ENCODE results near the gene OSTC. TPM values are rescaled to one million over a fixed set of nuclear protein-coding genes. Genes with fewer than 3 reads are reported as not detected.

Gene OSTC
- total and polyA plus RNA-seq, 7 experiments from 2014 or later = 31.8 to 119 (median 58.9) TPM

DNA sequence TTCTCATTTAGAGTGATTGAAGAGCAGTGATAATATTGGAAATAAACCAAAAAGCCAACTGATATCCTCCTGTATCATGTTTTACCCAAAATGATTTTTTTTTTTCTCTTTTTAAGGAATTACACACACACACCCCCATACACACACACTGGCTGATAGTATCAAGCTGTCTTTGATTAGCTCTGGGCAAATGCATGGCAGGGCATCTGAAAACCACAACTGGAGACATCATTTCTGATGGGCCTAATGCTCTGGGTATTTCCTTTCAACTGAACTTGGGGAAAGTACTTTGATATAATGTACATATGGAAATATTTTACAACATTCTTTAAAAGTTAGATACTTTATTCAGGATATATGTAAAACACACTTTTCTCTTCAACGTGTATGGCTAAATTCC lies 14.2 kb upstream of the OSTC start:
- peaks cover 10 to 31% (median 16%) of the 10 kb centered on the region in 5 donors for H3K36me3 Mint-ChIP-seq
- intact Hi-C loops (cut with micrococcal nuclease) = no loop called here
- Histone ChIP-seq H3K4me1 (ENCODE audit: control insufficient read depth in 2 of 2, insufficient read depth in 2 of 2, low read length in 2 of 2) (no peaks in the 10 kb centered on the region), H3K4me3 (ENCODE audit: low read length) (no peak overlapping the region), H3K36me3 (ENCODE audit: control insufficient read depth in 2 of 3, insufficient read depth in 3 of 3, low read length in 3 of 3) (peaks cover 4 to 44% (median 10%) of the 10 kb centered on the region in 3 experiments), H3K27me3 (ENCODE audit: control insufficient read depth in 2 of 2, insufficient read depth in 2 of 2, low read length in 2 of 2) (no peaks in the 10 kb centered on the region), H3K9me3 (ENCODE audit: control insufficient read depth in 2 of 3, low read length in 3 of 3) (no peaks in the 10 kb centered on the region), H3K27ac (ENCODE audit: low read depth, low read length) (no peak overlapping the region)
- H3K9me3 Mint-ChIP-seq = no peaks in the 10 kb centered on the region
- ATAC-seq = no peak
- peak overlapping the region in 3 of 9 donors; percentile 3 to 23 (median 12) for H3K27ac Mint-ChIP-seq
- H3K4me3 Mint-ChIP-seq = no peak overlapping the region
- ChIA-PET POLR2A (interaction anchor here (0.6 to 1.2 kb wide), 2 partner anchors 14 to 16 kb away, joined by 3 to 8 read pairs; partner anchors contain the start of gene RPL34), CTCF (interaction anchor here (0.6 to 0.7 kb wide), 2 partner anchors 59 to 679 kb away, joined by 3 to 4 read pairs; no protein-coding TSS in a partner anchor)
- no peaks in the 10 kb centered on the region for H3K27me3 Mint-ChIP-seq
- DNase-seq = no peak
- H3K4me1 Mint-ChIP-seq = peaks cover 0 to 9% (median 0%) of the 10 kb centered on the region in 7 donors

DNA sequence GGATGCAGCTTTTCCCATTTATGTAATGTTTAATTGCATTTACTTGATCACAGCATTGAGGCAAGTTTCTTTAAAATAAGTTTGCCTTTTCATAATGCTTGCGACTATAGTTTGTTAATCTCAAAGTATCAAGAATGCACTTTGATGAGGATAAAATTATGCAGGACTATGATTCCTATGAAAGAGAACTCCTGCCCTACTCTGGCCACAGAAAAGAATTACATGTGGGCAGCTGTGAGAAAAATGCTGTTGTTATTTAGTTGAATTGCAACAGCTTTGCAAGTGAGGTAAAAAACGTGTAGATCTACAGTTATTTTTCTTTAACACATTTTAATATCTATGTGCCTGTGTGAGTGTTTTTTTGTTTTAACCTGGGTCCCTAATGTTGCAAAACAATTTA lies 12.5 kb upstream of the OSTC start:
- Histone ChIP-seq H3K27me3 (ENCODE audit: control insufficient read depth in 2 of 2, insufficient read depth in 2 of 2, low read length in 2 of 2) (no peaks in the 10 kb centered on the region), H3K9me3 (ENCODE audit: control insufficient read depth in 2 of 3, low read length in 3 of 3) (no peaks in the 10 kb centered on the region), H3K4me1 (ENCODE audit: control insufficient read depth in 2 of 2, insufficient read depth in 2 of 2, low read length in 2 of 2) (no peaks in the 10 kb centered on the region), H3K36me3 (ENCODE audit: control insufficient read depth in 2 of 3, insufficient read depth in 3 of 3, low read length in 3 of 3) (peaks cover 0 to 31% (median 4%) of the 10 kb centered on the region in 3 experiments), H3K4me3 (ENCODE audit: low read length) (no peak overlapping the region), H3K27ac (ENCODE audit: low read depth, low read length) (no peak overlapping the region)
- DNase-seq (no peak), ATAC-seq (no peak)
- Mint-ChIP-seq H3K36me3 (peaks cover 4 to 27% (median 11%) of the 10 kb centered on the region in 5 donors), H3K27ac (no peak overlapping the region), H3K4me3 (no peak overlapping the region), H3K27me3 (no peaks in the 10 kb centered on the region), H3K4me1 (peaks cover 0 to 9% (median 6%) of the 10 kb centered on the region in 7 donors), H3K9me3 (no peaks in the 10 kb centered on the region)
- intact Hi-C loops (cut with micrococcal nuclease) = loop anchor here in 1 of 2 donors (1.0 kb wide), 1 partner anchor 620 kb away; no protein-coding TSS in a partner anchor
- ChIA-PET CTCF (interaction anchor here (0.6 to 0.9 kb wide), 2 partner anchors 209 to 619 kb away, joined by 3 read pairs; no protein-coding TSS in a partner anchor), POLR2A (interaction anchor here (0.6 kb wide), 1 partner anchor 729 kb away, joined by 3 read pairs; no protein-coding TSS in a partner anchor)

DNA sequence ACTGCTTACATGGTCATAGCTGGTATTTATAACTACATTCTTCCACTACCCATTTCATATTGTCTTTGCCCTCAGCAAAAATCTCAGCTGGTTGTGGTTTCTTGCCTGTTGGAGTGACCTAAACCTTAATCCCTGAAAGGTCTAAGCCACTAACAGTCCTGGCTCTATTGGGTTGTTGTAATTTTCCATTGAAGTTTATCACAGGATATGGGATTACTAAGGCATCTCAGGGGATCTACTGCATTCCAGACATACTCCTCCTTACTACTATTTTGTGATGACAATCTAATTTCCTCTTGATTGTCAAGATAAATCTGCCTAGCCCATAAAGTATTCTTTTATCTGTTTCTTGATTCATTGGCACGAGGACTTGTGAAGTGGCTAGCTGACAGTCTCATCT lies 6.2 kb upstream of the OSTC start:
- H3K27ac Mint-ChIP-seq = no peak overlapping the region
- no peaks in the 10 kb centered on the region for H3K27me3 Mint-ChIP-seq

DNA sequence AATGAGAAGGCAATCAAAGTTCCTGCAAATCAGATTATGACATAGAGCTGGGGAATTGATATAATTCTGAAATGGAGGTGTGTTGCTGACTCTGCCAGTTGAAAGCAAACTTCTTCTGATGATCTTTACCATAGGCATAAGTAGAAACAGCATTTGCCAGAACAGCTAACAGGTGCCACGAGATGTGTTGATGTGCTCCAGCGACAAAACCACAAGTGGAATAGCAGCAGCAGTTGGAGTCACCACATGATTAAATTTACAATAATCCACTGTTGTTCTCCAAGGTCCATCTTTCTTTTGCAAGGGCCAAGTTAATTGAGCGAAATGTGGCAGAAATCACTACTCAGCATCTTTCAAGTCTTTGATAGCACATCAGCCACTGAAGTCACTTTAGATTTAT lies 3.7 kb upstream of the OSTC start:
- H3K4me3 Mint-ChIP-seq = no peak overlapping the region
- ChIA-PET CTCF (no interaction called here), POLR2A (interaction anchor here (1.4 kb wide), 1 partner anchor 26 kb away, joined by 3 read pairs; the partner anchor contains the start of gene RPL34)
- H3K9me3 ChIP-seq (ENCODE audit: control insufficient read depth in 2 of 3, low read length in 3 of 3) = no peaks in the 10 kb centered on the region
- H3K4me1 Mint-ChIP-seq = peaks cover 12 to 39% (median 29%) of the 10 kb centered on the region in 7 donors
- no peak overlapping the region for H3K4me3 ChIP-seq (ENCODE audit: low read length)
- ATAC-seq = no peak
- intact Hi-C loops (cut with micrococcal nuclease) = no loop called here
- no peaks in the 10 kb centered on the region for H3K27me3 ChIP-seq (ENCODE audit: control insufficient read depth in 2 of 2, insufficient read depth in 2 of 2, low read length in 2 of 2)
- peaks cover 5 to 8% of the 10 kb centered on the region in 2 donors for H3K4me1 ChIP-seq (ENCODE audit: control insufficient read depth in 2 of 2, insufficient read depth in 2 of 2, low read length in 2 of 2)
- no peak overlapping the region for H3K27ac ChIP-seq (ENCODE audit: low read depth, low read length)
- H3K36me3 Mint-ChIP-seq = peaks cover 0 to 14% (median 0%) of the 10 kb centered on the region in 5 donors
- H3K27me3 Mint-ChIP-seq = no peaks in the 10 kb centered on the region
- H3K9me3 Mint-ChIP-seq = no peaks in the 10 kb centered on the region
- no peak overlapping the region for H3K27ac Mint-ChIP-seq
- peaks cover 0 to 3% (median 0%) of the 10 kb centered on the region in 3 experiments for H3K36me3 ChIP-seq (ENCODE audit: control insufficient read depth in 2 of 3, insufficient read depth in 3 of 3, low read length in 3 of 3)
- DNase-seq = no peak

More for the DNA sequence above, 6.2 kb upstream of the OSTC start:
- peaks cover 5 to 20% (median 16%) of the 10 kb centered on the region in 7 donors for H3K4me1 Mint-ChIP-seq
- CTCF ChIA-PET = interaction anchor here (0.9 kb wide), 1 partner anchor 19 kb away, joined by 3 read pairs; no protein-coding TSS in a partner anchor
- H3K4me3 Mint-ChIP-seq = no peak overlapping the region
- Histone ChIP-seq H3K36me3 (ENCODE audit: control insufficient read depth in 2 of 3, insufficient read depth in 3 of 3, low read length in 3 of 3) (no peaks in the 10 kb centered on the region), H3K27ac (ENCODE audit: low read depth, low read length) (no peak overlapping the region), H3K9me3 (ENCODE audit: control insufficient read depth in 2 of 3, low read length in 3 of 3) (no peaks in the 10 kb centered on the region), H3K4me3 (ENCODE audit: low read length) (no peak overlapping the region), H3K4me1 (ENCODE audit: control insufficient read depth in 2 of 2, insufficient read depth in 2 of 2, low read length in 2 of 2) (no peaks in the 10 kb centered on the region), H3K27me3 (ENCODE audit: control insufficient read depth in 2 of 2, insufficient read depth in 2 of 2, low read length in 2 of 2) (no peaks in the 10 kb centered on the region)
- DNase-seq = no peak
- intact Hi-C loops (cut with micrococcal nuclease) = no loop called here
- H3K9me3 Mint-ChIP-seq = no peaks in the 10 kb centered on the region
- POLR2A ChIA-PET = interaction anchor here (0.6 kb wide), 2 partner anchors 16 to 27 kb away, joined by 3 read pairs; no protein-coding TSS in a partner anchor
- peaks cover 0 to 13% (median 6%) of the 10 kb centered on the region in 5 donors for H3K36me3 Mint-ChIP-seq
- no peak for ATAC-seq

DNA sequence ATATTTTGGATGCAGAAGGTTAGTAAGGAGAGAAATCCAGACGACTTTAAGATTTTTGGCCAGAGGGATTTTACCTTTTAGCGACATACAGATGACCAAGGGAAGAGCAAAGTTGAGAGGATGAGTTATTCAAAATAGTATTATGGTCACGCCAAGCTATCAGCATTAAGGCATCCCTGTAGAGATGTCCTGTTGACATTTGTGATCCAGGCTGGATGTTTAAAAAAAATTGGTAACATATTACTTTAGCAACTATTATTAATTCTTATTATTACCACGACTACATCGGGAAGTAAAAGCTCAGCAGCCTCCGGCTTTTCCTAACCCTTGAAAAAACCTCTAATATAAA lies 562 bp upstream of the OSTC start:
- Histone ChIP-seq H3K9me3 (ENCODE audit: control insufficient read depth in 2 of 3, low read length in 3 of 3) (no peaks in the 10 kb centered on the region), H3K36me3 (ENCODE audit: control insufficient read depth in 2 of 3, insufficient read depth in 3 of 3, low read length in 3 of 3) (peaks cover 0 to 3% (median 0%) of the 10 kb centered on the region in 3 experiments), H3K27ac (ENCODE audit: low read depth, low read length) (peak overlapping the region; percentile 96), H3K27me3 (ENCODE audit: control insufficient read depth in 2 of 2, insufficient read depth in 2 of 2, low read length in 2 of 2) (no peaks in the 10 kb centered on the region), H3K4me3 (ENCODE audit: low read length) (peak overlapping the region; percentile 98), H3K4me1 (ENCODE audit: control insufficient read depth in 2 of 2, insufficient read depth in 2 of 2, low read length in 2 of 2) (peaks cover 8 to 13% of the 10 kb centered on the region in 2 donors)
- ATAC-seq (no peak), DNase-seq (no peak)
- H3K36me3 Mint-ChIP-seq = peaks cover 0 to 15% (median 8%) of the 10 kb centered on the region in 5 donors
- ChIA-PET CTCF (interaction anchor here (0.8 to 1.3 kb wide), 2 partner anchors 78 to 484 kb away, joined by 3 read pairs; no protein-coding TSS in a partner anchor), POLR2A (interaction anchor here (0.5 to 3.2 kb wide), 13 partner anchors 11 to 478 kb away, joined by 3 to 37 read pairs (median 4); partner anchors contain the start of gene RPL34)
- intact Hi-C loops (cut with micrococcal nuclease) = loop anchor here (1.0 to 10.0 kb wide), 13 partner anchors 30 to 1865 kb away; partner anchors contain the start of genes CYP2U1 (in 2 of the 2), HADH (in 2 of the 2), RPL34 (in 2 of the 2) and ELOVL6 (in 1 of the 2)
- peak overlapping the region; percentile 90 to 99 (median 94) for H3K4me3 Mint-ChIP-seq
- no peaks in the 10 kb centered on the region for H3K9me3 Mint-ChIP-seq
- H3K27ac Mint-ChIP-seq = peak overlapping the region; percentile 89 to 99 (median 98)
- no peaks in the 10 kb centered on the region for H3K27me3 Mint-ChIP-seq
- H3K4me1 Mint-ChIP-seq = peaks cover 22 to 48% (median 40%) of the 10 kb centered on the region in 7 donors

DNA sequence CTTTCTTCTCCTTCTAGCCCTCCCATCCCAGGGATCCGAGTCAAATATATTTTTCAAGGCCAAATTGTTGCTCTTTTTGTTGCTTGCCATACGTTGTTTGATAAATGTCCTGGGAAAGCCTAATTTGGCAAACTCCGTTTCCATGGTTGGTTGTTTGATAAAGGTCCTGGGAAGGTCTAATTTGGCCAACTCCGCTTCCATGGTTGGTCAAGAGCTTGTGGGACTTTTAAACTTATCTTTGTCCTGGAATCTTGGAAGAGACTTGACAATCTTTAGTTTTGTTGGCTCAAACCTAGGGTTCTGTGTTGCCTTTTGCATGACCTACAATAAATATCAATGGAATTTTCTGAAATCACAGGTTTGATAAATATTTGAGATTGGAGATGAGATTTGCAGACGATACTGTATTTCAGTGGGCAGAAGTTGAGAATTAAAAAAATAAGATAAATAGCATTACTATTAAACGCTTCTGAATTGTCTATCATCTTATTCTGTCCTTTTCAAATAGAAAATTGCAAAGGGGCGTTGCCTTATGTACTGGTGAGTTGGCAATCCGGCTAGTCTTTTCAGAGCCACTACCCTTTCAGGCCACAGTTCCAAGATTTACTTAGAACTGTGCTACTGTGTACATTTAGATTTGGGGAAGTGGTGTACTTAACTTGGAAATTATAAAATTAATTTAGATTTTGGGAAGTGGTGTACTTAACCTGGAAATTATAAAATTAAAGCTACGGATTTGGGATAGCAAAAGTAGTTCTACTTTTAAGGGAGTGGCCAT lies 804 bp downstream of the OSTC start:
- Mint-ChIP-seq H3K27me3 (no peaks in the 10 kb centered on the region), H3K4me1 (peaks cover 22 to 51% (median 41%) of the 10 kb centered on the region in 7 donors), H3K27ac (peak overlapping the region; percentile 89 to 99 (median 98)), H3K4me3 (peak overlapping the region; percentile 90 to 99 (median 94)), H3K9me3 (no peaks in the 10 kb centered on the region), H3K36me3 (peaks cover 0 to 16% (median 13%) of the 10 kb centered on the region in 5 donors)
- ChIA-PET CTCF (interaction anchor here (0.6 to 1.3 kb wide), 2 partner anchors 79 to 157 kb away, joined by 3 read pairs; no protein-coding TSS in a partner anchor), POLR2A (interaction anchor here (0.9 to 3.2 kb wide), 6 partner anchors 12 to 49 kb away, joined by 3 to 37 read pairs (median 4); partner anchors contain the start of gene RPL34)
- Histone ChIP-seq H3K27ac (ENCODE audit: low read depth, low read length) (peak overlapping the region; percentile 96), H3K9me3 (ENCODE audit: control insufficient read depth in 2 of 3, low read length in 3 of 3) (no peaks in the 10 kb centered on the region), H3K36me3 (ENCODE audit: control insufficient read depth in 2 of 3, insufficient read depth in 3 of 3, low read length in 3 of 3) (peaks cover 0 to 4% (median 2%) of the 10 kb centered on the region in 3 experiments), H3K4me3 (ENCODE audit: low read length) (peak overlapping the region; percentile 98), H3K27me3 (ENCODE audit: control insufficient read depth in 2 of 2, insufficient read depth in 2 of 2, low read length in 2 of 2) (no peaks in the 10 kb centered on the region), H3K4me1 (ENCODE audit: control insufficient read depth in 2 of 2, insufficient read depth in 2 of 2, low read length in 2 of 2) (peaks cover 8 to 13% of the 10 kb centered on the region in 2 donors)
- ATAC-seq = no peak
- no peak for DNase-seq
- intact Hi-C loops (cut with micrococcal nuclease) = loop anchor here (2.0 to 10.0 kb wide), 6 partner anchors 478 to 1864 kb away; partner anchors contain the start of genes ELOVL6 (in 1 of the 2) and GAR1 (in 1 of the 2)
